GM23338 (cell line): ENCODE data around the gene SMG6. TPM values are rescaled to one million over a fixed set of nuclear protein-coding genes. Genes with fewer than 3 reads are reported as not detected.

Experiments used
- ATAC-seq: fragments of 200-7000 bp; cut with Tn5 transposase; 3 replicates; pipeline ENCODE4 v1.9.1; 2020
- DNase-seq: peaks from one replicate; pipeline ENCODE4 v3.0.0-alpha.2; 2015; ENCODE audit warnings: low spot score
- H2AFZ ChIP-seq: fragments of 200-600 bp; sonication (generic); 2 replicates; pipeline ENCODE4 v1.8.0; 2016; ENCODE audit warnings: antibody characterized with exemption, mild to moderate bottlenecking, moderate library complexity
- H3F3A ChIP-seq: fragments of 200-600 bp; sonication (generic); replicated peaks from 2 replicates; pipeline ENCODE4 v1.8.0; 2017; ENCODE audit warnings: antibody characterized with exemption, mixed run types, low read depth
- H3K27ac ChIP-seq: fragments of 200-600 bp; sonication (generic); 2 replicates; pipeline ENCODE4 v1.6.1; 2016; ENCODE audit warnings: low read depth
- H3K27me3 ChIP-seq: fragments of 200-600 bp; sonication (generic); 2 replicates; pipeline ENCODE4 v1.8.0; 2016; ENCODE audit warnings: mild to moderate bottlenecking, mixed run types, moderate library complexity; ENCODE audit not compliant: insufficient read depth
- H3K36me3 ChIP-seq: fragments of 200-600 bp; sonication (generic); 2 replicates; pipeline ENCODE4 v1.8.0; 2016; ENCODE audit warnings: mild to moderate bottlenecking; ENCODE audit not compliant: insufficient read depth
- H3K4me1 ChIP-seq: fragments of 200-600 bp; sonication (generic); 2 replicates; pipeline ENCODE4 v1.8.0; 2016; ENCODE audit warnings: mild to moderate bottlenecking, moderate library complexity; ENCODE audit not compliant: insufficient read depth
- H3K4me2 ChIP-seq: fragments of 200-600 bp; sonication (generic); 2 replicates; pipeline ENCODE4 v1.7.1; 2017; ENCODE audit warnings: mixed run types
- H3K4me3 ChIP-seq: fragments of 200-600 bp; sonication (generic); 2 replicates; pipeline ENCODE4 v1.6.1; 2016; ENCODE audit warnings: mixed run types
- H3K79me2 ChIP-seq: fragments of 200-600 bp; sonication (generic); replicated peaks from 2 replicates; pipeline ENCODE4 v1.8.0; 2017; ENCODE audit warnings: mild to moderate bottlenecking; ENCODE audit not compliant: insufficient read depth
- H3K9me2 ChIP-seq: fragments of 200-600 bp; sonication (generic); 2 replicates; pipeline ENCODE4 v1.8.0; 2017; ENCODE audit not compliant: insufficient read depth
- H4K20me1 ChIP-seq: fragments of 200-600 bp; sonication (generic); replicated peaks from 2 replicates; pipeline ENCODE4 v1.8.0; 2017; ENCODE audit warnings: mild to moderate bottlenecking; ENCODE audit not compliant: insufficient read depth
- H3K27ac Mint-ChIP-seq: 2 replicates; pipeline ENCODE4 v1.8.0; 2020; ENCODE audit warnings: inconsistent platforms, mild to moderate bottlenecking, moderate library complexity, mixed read lengths
- H3K27me3 Mint-ChIP-seq: 3 replicates; pipeline ENCODE4 v1.8.0; 2022; ENCODE audit warnings: low read depth, mild to moderate bottlenecking, moderate library complexity, mixed read lengths, inconsistent platforms; ENCODE audit not compliant: insufficient read depth, poor library complexity
- H3K36me3 Mint-ChIP-seq: 3 replicates; pipeline ENCODE4 v1.8.0; 2021; ENCODE audit warnings: low read depth, mild to moderate bottlenecking, inconsistent platforms, moderate library complexity, mixed read lengths
- H3K4me1 Mint-ChIP-seq: 3 replicates; pipeline ENCODE4 v1.8.0; 2020; ENCODE audit warnings: mild to moderate bottlenecking, inconsistent platforms, mixed read lengths
- H3K4me3 Mint-ChIP-seq: 3 replicates; pipeline ENCODE4 v1.8.0; 2021; ENCODE audit warnings: moderate library complexity, mild to moderate bottlenecking, inconsistent platforms, mixed read lengths
- H3K9me3 Mint-ChIP-seq: 3 replicates; pipeline ENCODE4 v1.8.0; 2020; ENCODE audit warnings: moderate library complexity, mild to moderate bottlenecking, inconsistent platforms, mixed read lengths
- CREB1 ChIP-seq: fragments of 250-450 bp; sonication (Bioruptor Pico); IDR thresholded peaks from 2 replicates; pipeline ENCODE4 v1.5.0; 2020; ENCODE audit warnings: low read depth, mild to moderate bottlenecking, moderate library complexity
- ETS1 ChIP-seq: IDR thresholded peaks from 2 replicates; pipeline ENCODE4 v1.6.1; 2016; ENCODE audit warnings: antibody characterized with exemption
- EZH2 ChIP-seq: fragments of 200-600 bp; sonication (generic); IDR thresholded peaks from one replicate; pipeline ENCODE4 v1.8.0; 2017; ENCODE audit warnings: antibody characterized with exemption, mild to moderate bottlenecking, low read depth; ENCODE audit not compliant: unreplicated experiment
- EZH2phosphoT487 ChIP-seq: fragments of 200-600 bp; sonication (generic); IDR thresholded peaks from one replicate; pipeline ENCODE4 v1.8.1; 2018; ENCODE audit warnings: antibody characterized with exemption; ENCODE audit not compliant: unreplicated experiment
- JUNB ChIP-seq: IDR thresholded peaks from one replicate; pipeline ENCODE4 v1.6.1; 2016; ENCODE audit warnings: antibody characterized with exemption; ENCODE audit not compliant: unreplicated experiment
- NANOG ChIP-seq: IDR thresholded peaks from 2 replicates; pipeline ENCODE4 v1.6.1; 2016; ENCODE audit warnings: antibody characterized with exemption, borderline replicate concordance
- POLR2AphosphoS5 ChIP-seq: IDR thresholded peaks from 2 replicates; pipeline ENCODE4 v1.6.1; 2016; ENCODE audit warnings: antibody characterized with exemption, low read depth
- REST ChIP-seq: IDR thresholded peaks from one replicate; pipeline ENCODE4 v1.6.1; 2018; ENCODE audit warnings: antibody characterized with exemption; ENCODE audit not compliant: unreplicated experiment
- STAT1 ChIP-seq: IDR thresholded peaks from one replicate; pipeline ENCODE4 v1.6.1; 2016; ENCODE audit warnings: antibody characterized with exemption; ENCODE audit not compliant: unreplicated experiment
- ZNF114 ChIP-seq: fragments of 250-450 bp; sonication (Bioruptor Pico); IDR thresholded peaks from 2 replicates; pipeline ENCODE4 v1.5.0; 2020; ENCODE audit warnings: mild to moderate bottlenecking, moderate library complexity
- ZNF331 ChIP-seq: fragments of 250-450 bp; sonication (Bioruptor Pico); IDR thresholded peaks from 2 replicates; pipeline ENCODE4 v1.5.0; 2020; ENCODE audit warnings: low read depth, mild to moderate bottlenecking, moderate library complexity
- ZNF462 ChIP-seq: fragments of 250-450 bp; sonication (Bioruptor Pico); IDR thresholded peaks from 2 replicates; pipeline ENCODE4 v1.5.0; 2020; ENCODE audit warnings: mild to moderate bottlenecking, moderate library complexity
- polyA plus RNA-seq: library from polyadenylated mRNA; unstranded; fragments of >200 nt; fragmentation: Nextera tagmentation; extraction: Ambion mirVana; gene quantifications from 2 replicates; pipeline ENCODE4 v1.2.1, GENCODE V29; 2016
- total RNA-seq: library from RNA; depleted of rRNA; stranded (reverse); fragments of >200 nt; shearing (Covaris generic); gene quantifications from 2 replicates; pipeline ENCODE4 v1.2.3, GENCODE V29; 2014
- TF ChIP-seq, protein P1 (sequence below), 2 experiments: fragments of 200-600 bp in 1 of 2; sonication (generic) in 1 of 2; conservative IDR thresholded peaks; 2 replicates each; pipeline versions ENCODE4 v1.5.1 to v1.6.1; 2016 to 2017; ENCODE audit warnings: antibody characterized with exemption in 2 of 2, low read depth in 2 of 2, mild to moderate bottlenecking in 2 of 2, moderate library complexity in 1 of 2

SMG6 gene
- total and polyA plus RNA-seq, 2 experiments from 2014 or later = 10.4 to 43.1 TPM

DNA sequence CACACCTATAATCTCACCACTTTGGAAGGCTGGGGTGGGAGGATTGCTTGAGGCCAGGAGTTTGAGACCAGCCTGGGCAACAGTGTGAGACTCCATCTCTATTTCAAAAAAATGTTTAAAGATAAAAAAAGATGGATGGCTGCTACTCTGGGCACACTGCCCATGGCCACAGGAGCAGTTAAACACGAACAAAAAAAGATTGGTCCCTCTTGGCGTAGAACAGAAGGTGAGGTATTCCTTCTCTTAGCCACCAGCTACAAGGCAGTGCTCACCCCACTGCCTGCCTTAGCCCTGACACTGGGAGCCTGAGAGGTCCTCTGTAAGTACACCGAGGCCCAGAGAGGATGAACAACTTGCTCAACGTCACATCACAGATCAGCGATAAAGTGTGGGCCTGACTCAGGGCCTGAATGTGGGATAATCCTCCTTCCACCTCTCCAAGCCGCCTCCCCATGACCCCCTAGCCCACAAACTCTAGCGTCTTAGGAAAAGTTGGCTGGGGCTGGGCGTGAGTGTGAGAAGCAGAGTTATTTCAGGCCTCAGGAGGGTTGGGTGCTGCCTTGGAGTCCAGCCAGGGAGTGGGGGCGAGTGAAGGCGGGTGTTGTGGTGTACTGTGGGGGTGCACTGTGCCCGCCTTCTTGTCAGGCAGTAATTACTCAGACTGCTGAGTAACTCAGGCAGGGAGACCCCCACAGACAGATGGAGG is 275.9 kb downstream of the SMG6 start:
- Mint-ChIP-seq H3K4me3 (no peak overlapping the region), H3K9me3 (no peaks in the 10 kb centered on the region), H3K27ac (no peak overlapping the region), H3K27me3 (peaks cover 65% of the 10 kb centered on the region), H3K36me3 (no peaks in the 10 kb centered on the region), H3K4me1 (peaks cover 4% of the 10 kb centered on the region)
- no peaks in the 10 kb centered on the region for H3K36me3 ChIP-seq
- no peak overlapping the region for H3K27ac ChIP-seq
- no peaks in the 10 kb centered on the region for H3K9me2 ChIP-seq
- peaks cover 4% of the 10 kb centered on the region; the same call in 1 of the 2 replicates for H3K4me1 ChIP-seq
- H3K4me2 ChIP-seq = no peak overlapping the region
- H3K79me2 ChIP-seq = no peaks in the 10 kb centered on the region
- no peak overlapping the region for H2AFZ ChIP-seq
- no peak for DNase-seq
- no peak overlapping the region for H3K4me3 ChIP-seq
- peaks cover 5% of the 10 kb centered on the region for H4K20me1 ChIP-seq
- 0 out of 2 replicates have a peak, but pooled peaks cover 4% of the 10 kb centered on the region for H3F3A ChIP-seq
- TF ChIP-seq ZNF114 = no peak
- no peak for TF ChIP-seq NANOG
- TF ChIP-seq EZH2phosphoT487 = no peak
- no peak for TF ChIP-seq JUNB
- no peak for TF ChIP-seq POLR2AphosphoS5
- TF ChIP-seq EZH2 = no peak
- TF ChIP-seq ETS1 = no peak
- no peak for TF ChIP-seq ZNF462 (CRISPR knock-in tag)
- TF ChIP-seq, protein P1, sequence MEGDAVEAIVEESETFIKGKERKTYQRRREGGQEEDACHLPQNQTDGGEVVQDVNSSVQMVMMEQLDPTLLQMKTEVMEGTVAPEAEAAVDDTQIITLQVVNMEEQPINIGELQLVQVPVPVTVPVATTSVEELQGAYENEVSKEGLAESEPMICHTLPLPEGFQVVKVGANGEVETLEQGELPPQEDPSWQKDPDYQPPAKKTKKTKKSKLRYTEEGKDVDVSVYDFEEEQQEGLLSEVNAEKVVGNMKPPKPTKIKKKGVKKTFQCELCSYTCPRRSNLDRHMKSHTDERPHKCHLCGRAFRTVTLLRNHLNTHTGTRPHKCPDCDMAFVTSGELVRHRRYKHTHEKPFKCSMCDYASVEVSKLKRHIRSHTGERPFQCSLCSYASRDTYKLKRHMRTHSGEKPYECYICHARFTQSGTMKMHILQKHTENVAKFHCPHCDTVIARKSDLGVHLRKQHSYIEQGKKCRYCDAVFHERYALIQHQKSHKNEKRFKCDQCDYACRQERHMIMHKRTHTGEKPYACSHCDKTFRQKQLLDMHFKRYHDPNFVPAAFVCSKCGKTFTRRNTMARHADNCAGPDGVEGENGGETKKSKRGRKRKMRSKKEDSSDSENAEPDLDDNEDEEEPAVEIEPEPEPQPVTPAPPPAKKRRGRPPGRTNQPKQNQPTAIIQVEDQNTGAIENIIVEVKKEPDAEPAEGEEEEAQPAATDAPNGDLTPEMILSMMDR (conservative IDR thresholded peaks at IDR 0.05; ENCODE audit: low read depth in 2 of 2) = no peak
- no peak for TF ChIP-seq REST
- TF ChIP-seq ZNF331 (CRISPR knock-in tag) = no peak
- TF ChIP-seq CREB1 (CRISPR knock-in tag) = no peak
- no peak for TF ChIP-seq STAT1
- ATAC-seq = no peak
- peaks cover 71% of the 10 kb centered on the region for H3K27me3 ChIP-seq
